IMR-90 (cell line): Measurements from ENCODE around the gene FAM168B. TPM values are rescaled to one million over a fixed set of nuclear protein-coding genes. Genes with fewer than 3 reads are reported as not detected.

Source experiments
- ATAC-seq: fragments of 200-7000 bp; cut with Tn5 transposase; 2 replicates; pipeline ENCODE4 v1.9.1; 2020; ENCODE audit warnings: low read depth, mild to moderate bottlenecking, moderate library complexity
- BruUV-seq: library from RNA; stranded (reverse); fragments of 400-500 nt; replicated peaks from 2 replicates; lab custom pipeline; 2021; lab: Mats Ljungman, UMichigan
- CTCF ChIA-PET: fragments of 300-600 bp; formaldehyde crosslinking; extraction: SDS; loops from one replicate; lab custom pipeline; 2021; ENCODE audit warnings: antibody characterized with exemption; lab: Yijun Ruan, JAX
- POLR2A ChIA-PET: fragments of 300-600 bp; sonication (Branson Sonifier 250); formaldehyde crosslinking; loops from one replicate; lab custom pipeline; 2022; ENCODE audit warnings: antibody characterized with exemption; ENCODE audit not compliant: unreplicated experiment; lab: Charles Lee
- DNase-seq: peaks from one replicate; pipeline ENCODE4 v3.0.0; 2013
- H2AFZ ChIP-seq: replicated peaks from 2 replicates; pipeline ENCODE3; 2013; ENCODE audit warnings: low read length, mild to moderate bottlenecking; ENCODE audit not compliant: poor library complexity
- H2AK5ac ChIP-seq: 2 replicates; pipeline ENCODE4 v1.6.1; 2013; ENCODE audit warnings: low read depth, low read length, inconsistent platforms
- H2AK9ac ChIP-seq: replicated peaks from 2 replicates; pipeline ENCODE3; 2013; ENCODE audit warnings: mild to moderate bottlenecking, low read depth, low read length, moderate library complexity; ENCODE audit not compliant: poor library complexity
- H2BK120ac ChIP-seq: 2 replicates; pipeline ENCODE4 v1.6.1; 2013; ENCODE audit warnings: low read depth, low read length, inconsistent platforms
- H2BK15ac ChIP-seq: 3 replicates; pipeline ENCODE4 v1.6.1; 2013; ENCODE audit warnings: low read depth, low read length, inconsistent platforms
- H2BK20ac ChIP-seq: 2 replicates; pipeline ENCODE4 v1.6.1; 2013; ENCODE audit warnings: low read depth, mild to moderate bottlenecking, inconsistent platforms, low read length, moderate library complexity
- H2BK5ac ChIP-seq: 2 replicates; pipeline ENCODE4 v1.6.1; 2013; ENCODE audit warnings: mild to moderate bottlenecking, low read depth, low read length, inconsistent platforms; ENCODE audit not compliant: poor library complexity, severe bottlenecking
- H3K14ac ChIP-seq: replicated peaks from 2 replicates; pipeline ENCODE4 v1.6.1; 2013; ENCODE audit warnings: low read depth, low read length, inconsistent platforms
- H3K18ac ChIP-seq: 2 replicates; pipeline ENCODE4 v1.6.1; 2013; ENCODE audit warnings: low read depth, low read length, control low read depth
- H3K23ac ChIP-seq: 2 replicates; pipeline ENCODE4 v1.6.1; 2013; ENCODE audit warnings: low read depth, low read length, inconsistent platforms
- H3K27ac ChIP-seq: 2 replicates; pipeline ENCODE4 v1.5.1; 2013; ENCODE audit warnings: mild to moderate bottlenecking, control low read depth, low read length; ENCODE audit not compliant: insufficient read depth
- H3K27me3 ChIP-seq: 2 replicates; pipeline ENCODE4 v1.6.1; 2013; ENCODE audit warnings: low read length; ENCODE audit not compliant: control insufficient read depth, insufficient read depth
- H3K36me3 ChIP-seq: 2 replicates; pipeline ENCODE4 v1.6.1; 2013; ENCODE audit warnings: low read length, mixed read lengths; ENCODE audit not compliant: control insufficient read depth, insufficient read depth
- H3K4ac ChIP-seq: 2 replicates; pipeline ENCODE4 v1.6.1; 2013; ENCODE audit warnings: low read depth, low read length, inconsistent platforms
- H3K4me1 ChIP-seq: 2 replicates; pipeline ENCODE4 v1.6.1; 2013; ENCODE audit warnings: low read length, mixed read lengths; ENCODE audit not compliant: control insufficient read depth, insufficient read depth
- H3K4me2 ChIP-seq: 2 replicates; pipeline ENCODE4 v1.6.1; 2013; ENCODE audit warnings: low read depth, mild to moderate bottlenecking, control low read depth, low read length, moderate library complexity
- H3K4me3 ChIP-seq: 2 replicates; pipeline ENCODE4 v1.5.1; 2013; ENCODE audit warnings: low read depth, mild to moderate bottlenecking, control low read depth, low read length, moderate library complexity; ENCODE audit not compliant: insufficient read depth
- H3K56ac ChIP-seq: 2 replicates; pipeline ENCODE4 v1.6.1; 2013; ENCODE audit warnings: low read length, inconsistent platforms; ENCODE audit not compliant: insufficient read depth; ENCODE audit errors: extremely low read depth
- H3K79me1 ChIP-seq, 2 experiments: 2 replicates each; pipeline ENCODE4 v1.6.1; 2013; ENCODE audit warnings: low read length in 2 of 2, inconsistent platforms in 1 of 2, low read depth in 1 of 2
- H3K9ac ChIP-seq: 2 replicates; pipeline ENCODE4 v1.6.1; 2013; ENCODE audit warnings: low read depth, low read length, control low read depth
- H3K9me1 ChIP-seq: 2 replicates; pipeline ENCODE4 v1.6.1; 2013; ENCODE audit warnings: low read length, inconsistent platforms; ENCODE audit not compliant: insufficient read depth
- H3K9me3 ChIP-seq: 2 replicates; pipeline ENCODE4 v1.6.1; 2013; ENCODE audit warnings: low read length; ENCODE audit not compliant: control insufficient read depth, insufficient read depth
- H4K20me1 ChIP-seq: 2 replicates; pipeline ENCODE4 v1.6.1; 2013; ENCODE audit warnings: low read length, inconsistent platforms; ENCODE audit not compliant: insufficient read depth
- H4K5ac ChIP-seq: 2 replicates; pipeline ENCODE4 v1.6.1; 2013; ENCODE audit warnings: mild to moderate bottlenecking, low read depth, low read length, control low read depth
- H4K8ac ChIP-seq, 2 experiments: 2 replicates each; pipeline ENCODE4 v1.6.1; 2013; ENCODE audit warnings: low read depth in 2 of 2, low read length in 2 of 2, control low read depth in 1 of 2, inconsistent platforms in 1 of 2
- H4K91ac ChIP-seq: 2 replicates; pipeline ENCODE4 v1.6.1; 2013; ENCODE audit warnings: low read depth, low read length, inconsistent platforms; ENCODE audit not compliant: insufficient read depth
- SMC3 ChIP-seq: fragments of 150-350 bp; IDR thresholded peaks from 2 replicates; pipeline ENCODE4 v1.6.1; 2016; ENCODE audit warnings: low read depth, mild to moderate bottlenecking, antibody characterized with exemption, low read length, moderate library complexity
- WGBS, 2 experiments: methylation state at CpG; one replicate each; pipeline versions ENCODE4 v1.1.5 to v1.1.7; 2013; ENCODE audit warnings: missing lambda C conversion rate in 2 of 2; ENCODE audit not compliant: insufficient read length in 1 of 2; ENCODE audit errors: extremely low coverage in 2 of 2; 5-methylcytosine and 5-hydroxymethylcytosine counted together
- dilution Hi-C: fragments of 300-500 bp; cut with HindIII; formaldehyde crosslinking; loops from one replicate; pipeline ENCODE4 v1.14.3; 2018; ENCODE audit warnings: low sequenced_read_pairs; ENCODE audit not compliant: unreplicated experiment
- in situ Hi-C: fragments of 300-500 bp; cut with MboI; formaldehyde crosslinking; loops from 3 replicates; pipeline ENCODE4 v1.14.3; 2019; ENCODE audit warnings: low sequenced_read_pairs, inconsistent platforms, mixed read lengths
- intact Hi-C: fragments of 100-400 bp; cut with micrococcal nuclease; formaldehyde crosslinking; loops from 2 replicates; pipeline ENCODE4 v1.10.0; 2022
- polyA plus RNA-seq, 3 experiments: library from polyadenylated mRNA; depleted of rRNA; stranded (reverse); fragments of >200 nt; gene quantifications; 2 replicates each; pipeline ENCODE4 v1.2.3, GENCODE V29; 2012; ENCODE audit warnings: low replicate concordance in 1 of 3
- total RNA-seq: library from RNA; depleted of rRNA; stranded (reverse); fragments of >200 nt; gene quantifications from 2 replicates; pipeline ENCODE4 v1.2.3, GENCODE V29; 2012

Gene FAM168B
- total and polyA plus RNA-seq, 2 of the 4 experiments (the other 2 are of a cell fraction): 76.4 to 106 TPM

GRCh38 chr2:131036696-131037397 is 56.4 kb downstream of the FAM168B start:
- WGBS, 2 experiments: 81% methylated on average over 3 of the region's 11 CpGs; no CpG with 5 or more reads in 1 of the 2 experiments
- Histone ChIP-seq H3K56ac (no peak overlapping the region), H3K4me1 (no peaks in the 10 kb centered on the region), H2AK5ac (no peak overlapping the region), H3K27ac (no peak overlapping the region), H3K36me3 (no peaks in the 10 kb centered on the region; the same call in none of the 2 replicates), H4K91ac (no peak overlapping the region), H3K4me2 (no peak overlapping the region), H2AK9ac (no peak overlapping the region), H2AFZ (no peak overlapping the region), H3K23ac (no peak overlapping the region), H2BK120ac (no peak overlapping the region), H4K5ac (no peak overlapping the region), H3K27me3 (peaks cover 24% of the 10 kb centered on the region; the same call in 1 of the 2 replicates), H3K9me3 (no peaks in the 10 kb centered on the region), H3K14ac (no peak overlapping the region), H2BK20ac (no peak overlapping the region), H2BK5ac (no peak overlapping the region), H3K4me3 (no peak overlapping the region), H3K4ac (no peak overlapping the region), H3K9me1 (no peaks in the 10 kb centered on the region), H3K79me1 (no peaks in the 10 kb centered on the region), H4K20me1 (no peaks in the 10 kb centered on the region; the same call in 1 of the 2 replicates), H3K9ac (no peak overlapping the region), H3K18ac (no peak overlapping the region), H4K8ac (no peak overlapping the region), H2BK15ac (no peak overlapping the region)
- ChIA-PET CTCF (no interaction called here), POLR2A (no interaction called here)
- in situ Hi-C loops: no loop called here
- dilution Hi-C loops: no loop called here
- DNase-seq (no peak), ATAC-seq (no peak)
- no peak for TF ChIP-seq SMC3
- intact Hi-C loops: no loop called here
- no TSS peak for BruUV-seq
